HepG2 (cell line): Measurements from ENCODE around the gene SYN1. TPM values are rescaled to one million over a fixed set of nuclear protein-coding genes. Genes with fewer than 3 reads are reported as not detected.

ENCODE experiments used
- ATAC-seq: fragments of 200-7000 bp; cut with Tn5 transposase; 3 replicates; pipeline ENCODE4 v1.9.1; 2020; ENCODE audit warnings: mild to moderate bottlenecking, moderate library complexity
- BruUV-seq: library from RNA; stranded (reverse); fragments of 400-500 nt; replicated peaks from 2 replicates; lab custom pipeline; 2021; lab: Mats Ljungman, UMichigan
- CTCF ChIA-PET: fragments of 300-600 bp; formaldehyde crosslinking; extraction: SDS; loops from one replicate; lab custom pipeline; 2021; ENCODE audit warnings: low total read pairs, inconsistent platforms, low intra/inter-chr PET ratio; lab: Yijun Ruan, JAX
- POLR2A ChIA-PET: fragments of 350-600 bp; sonication (Branson Sonifier 250); formaldehyde crosslinking; loops from one replicate; lab custom pipeline; 2020; ENCODE audit warnings: antibody characterized with exemption, inconsistent platforms; lab: Yijun Ruan, JAX
- DNase-seq: peaks from one replicate; pipeline ENCODE4 v3.0.0-alpha.2; 2015; ENCODE audit warnings: low spot score
- FAIRE-seq: peaks from 3 replicates; lab custom pipeline; 2011; peaks lifted over from hg19 to GRCh38; lab: Jason Lieb, UNC
- H2AFZ ChIP-seq: one replicate; pipeline ENCODE4 v1.6.1; 2011; ENCODE audit warnings: low read length, inconsistent platforms
- H3K27ac ChIP-seq: fragments of 300-600 bp; 3 replicates; pipeline ENCODE4 v1.8.0; 2011; ENCODE audit warnings: mixed run types, mild to moderate bottlenecking, mixed read lengths, low read length, inconsistent platforms; ENCODE audit not compliant: insufficient read depth; ENCODE audit errors: extremely low read length
- H3K27me3 ChIP-seq, 2 experiments: fragments of 200-600 bp in 1 of 2; 2 replicates in 1 of 2; 3 replicates in 1 of 2; pipeline versions ENCODE4 v1.6.0 to v1.8.0; 2011; ENCODE audit warnings: low read length in 2 of 2, mild to moderate bottlenecking in 2 of 2, moderate library complexity in 2 of 2, inconsistent platforms in 1 of 2; ENCODE audit not compliant: insufficient read depth in 2 of 2, control insufficient read depth in 1 of 2
- H3K36me3 ChIP-seq, 2 experiments: fragments of 200-600 bp in 1 of 2; replicated peaks in 1 of 2; 2 replicates in 1 of 2; 3 replicates in 1 of 2; pipeline versions ENCODE4 v1.5.1 to v1.8.0; 2011; ENCODE audit warnings: low read length in 2 of 2, inconsistent platforms in 1 of 2; ENCODE audit not compliant: insufficient read depth in 2 of 2, control insufficient read depth in 1 of 2
- H3K4me1 ChIP-seq: 2 replicates; pipeline ENCODE4 v1.5.1; 2012; ENCODE audit warnings: low read length, inconsistent platforms; ENCODE audit not compliant: insufficient read depth
- H3K4me2 ChIP-seq: 2 replicates; pipeline ENCODE4 v1.6.0; 2011; ENCODE audit warnings: low read depth, low read length, inconsistent platforms
- H3K4me3 ChIP-seq, 3 experiments: fragments of 200-600 bp in 1 of 3; sonication (generic), shearing (Covaris generic) in 1 of 3; replicated peaks in 1 of 3; 2 replicates each; pipeline ENCODE4 v1.5.1; 2011 to 2016; ENCODE audit warnings: low read length in 3 of 3, inconsistent platforms in 2 of 3, low read depth in 2 of 3, mild to moderate bottlenecking in 2 of 3, control low read depth in 1 of 3, mixed read lengths in 1 of 3; ENCODE audit not compliant: insufficient read depth in 1 of 3
- H3K79me2 ChIP-seq: one replicate; pipeline ENCODE4 v1.6.1; 2011; ENCODE audit warnings: low read length, inconsistent platforms; ENCODE audit not compliant: insufficient read depth
- H3K9ac ChIP-seq: 2 replicates; pipeline ENCODE4 v1.6.0; 2011; ENCODE audit warnings: mild to moderate bottlenecking, low read depth, low read length, inconsistent platforms; ENCODE audit not compliant: insufficient read depth
- H3K9me3 ChIP-seq: 2 replicates; pipeline ENCODE4 v1.5.1; 2012; ENCODE audit warnings: mild to moderate bottlenecking, low read length
- H4K20me1 ChIP-seq: 2 replicates; pipeline ENCODE4 v1.6.0; 2011; ENCODE audit warnings: inconsistent platforms, mild to moderate bottlenecking, low read length, moderate library complexity; ENCODE audit not compliant: insufficient read depth
- MXD4 ChIP-seq: IDR thresholded peaks from 2 replicates; pipeline ENCODE4 v1.6.1; 2016; ENCODE audit warnings: mild to moderate bottlenecking, missing biosample characterization, missing genetic modification reagents
- NFIC ChIP-seq: IDR thresholded peaks from 2 replicates; pipeline ENCODE4 v1.6.1; 2012; ENCODE audit warnings: mild to moderate bottlenecking, low read length, inconsistent platforms
- SP5 ChIP-seq: IDR thresholded peaks from 2 replicates; pipeline ENCODE4 v1.6.1; 2016; ENCODE audit warnings: low read depth, borderline replicate concordance
- TFAP4 ChIP-seq: sonication (generic); IDR thresholded peaks from 2 replicates; pipeline ENCODE4 v1.6.1; 2016; ENCODE audit warnings: low read depth, borderline replicate concordance
- ZNF160 ChIP-seq: sonication (generic); formaldehyde crosslinking; IDR thresholded peaks from 2 replicates; pipeline ENCODE4 v1.8.0; 2022; ENCODE audit warnings: mild to moderate bottlenecking, inconsistent platforms, missing genetic modification reagents
- ZNF441 ChIP-seq: sonication (generic); formaldehyde crosslinking; IDR thresholded peaks from 2 replicates; pipeline ENCODE4 v1.7.0; 2021; ENCODE audit warnings: missing genetic modification reagents, borderline replicate concordance
- ZNF597 ChIP-seq: sonication (generic); formaldehyde crosslinking; IDR thresholded peaks from 2 replicates; pipeline ENCODE4 v1.5.0; 2020; ENCODE audit warnings: missing genetic modification reagents
- WGBS: methylation state at CpG from one replicate; pipeline ENCODE4 v1.1.6; 2017; ENCODE audit warnings: low lambda C conversion rate; 5-methylcytosine and 5-hydroxymethylcytosine counted together
- in situ Hi-C: cut with HindIII; loops from 2 replicates; pipeline ENCODE4 v1.10.0; 2017; ENCODE audit warnings: low pct_unique_long_range_greater_than_20kb; ENCODE audit not compliant: extremely low pct_ligation_motif_present
- intact Hi-C: fragments of 100-400 bp; cut with micrococcal nuclease; formaldehyde crosslinking; loops from one replicate; pipeline ENCODE4 v1.10.0; 2022; ENCODE audit not compliant: unreplicated experiment
- polyA plus RNA-seq, 8 experiments: library from polyadenylated mRNA; depleted of rRNA in 3 of 8; stranded (reverse) in 7 of 8; unstranded in 1 of 8; fragments of >200 nt; fragmentation: Illumina TruSeq in 4 of 8; extraction: Trizol in 4 of 8; gene quantifications; 2 replicates each; pipeline versions ENCODE4 v1.2.1 to v1.2.3, GENCODE V29; 2011 to 2016; ENCODE audit warnings: low read depth in 4 of 8, missing spikeins in 1 of 8, mixed read lengths in 1 of 8; ENCODE audit not compliant: insufficient read depth in 1 of 8
- total RNA-seq, 5 experiments: library from RNA; depleted of rRNA; stranded (reverse); fragments of >200 nt; fragmentation: Illumina TruSeq; extraction: Trizol; gene quantifications; 2 replicates each; pipeline ENCODE4 v1.2.3, GENCODE V29; 2016; ENCODE audit warnings: low read depth in 1 of 5

The SYN1 gene
- total and polyA plus RNA-seq, 2 of the 13 experiments (the other 11 are each of a cell fraction or from before 2014, with no cell fraction given): not detected

GRCh38 chrX:47597222-47597621 is 22.4 kb downstream of the SYN1 start:
- Histone ChIP-seq H3K4me2 (no peak overlapping the region), H3K79me2 (no peaks in the 10 kb centered on the region), H3K9me3 (no peaks in the 10 kb centered on the region), H2AFZ (no peak overlapping the region), H3K4me1 (no peaks in the 10 kb centered on the region), H4K20me1 (no peaks in the 10 kb centered on the region), H3K4me3 (no peak overlapping the region), H3K27me3 (no peaks in the 10 kb centered on the region), H3K36me3 (no peaks in the 10 kb centered on the region), H3K27ac (no peak overlapping the region), H3K9ac (no peak overlapping the region)
- no TSS peak for BruUV-seq
- DNase-seq (no peak), FAIRE-seq (no peak), ATAC-seq (no peak)
- CTCF ChIA-PET: no interaction called here
- in situ Hi-C loops: no loop called here
- POLR2A ChIA-PET: no interaction called here
- TF ChIP-seq MXD4 (CRISPR knock-in tag): no peak
- TF ChIP-seq ZNF160 (CRISPR knock-in tag): peak; percentile 79; the same call in 1 of the 2 replicates
- intact Hi-C loops: no loop called here
- WGBS: 0% methylated on average over 3 of the region's 3 CpGs

- WGBS: 0% methylated on average over 2 of the region's 2 CpGs
- ChIA-PET POLR2A (no interaction called here), CTCF (no interaction called here)
- BruUV-seq: no TSS peak
- FAIRE-seq: no peak
- Histone ChIP-seq H3K4me1 (no peaks in the 10 kb centered on the region), H3K9me3 (no peaks in the 10 kb centered on the region), H3K79me2 (no peaks in the 10 kb centered on the region), H3K9ac (no peak overlapping the region), H4K20me1 (no peaks in the 10 kb centered on the region), H3K27me3 (no peaks in the 10 kb centered on the region), H3K4me2 (no peak overlapping the region), H2AFZ (no peak overlapping the region), H3K4me3 (no peak overlapping the region), H3K27ac (no peak overlapping the region), H3K36me3 (no peaks in the 10 kb centered on the region)
- ATAC-seq: no peak
- no peak for DNase-seq
- in situ Hi-C loops: no loop called here
- intact Hi-C loops: no loop called here
- TF ChIP-seq TFAP4: no peak
- no peak for TF ChIP-seq ZNF441 (CRISPR knock-in tag)
- TF ChIP-seq ZNF597 (CRISPR knock-in tag): no peak
- TF ChIP-seq NFIC: no peak
- no peak for TF ChIP-seq SP5
Measured at GRCh38 chrX:47596256-47596655, 23.4 kb downstream of the SYN1 start.
